Epithelial cell of alveolus of lung (primary cell): ENCODE data around the gene TRIM41. TPM values are rescaled to one million over a fixed set of nuclear protein-coding genes. Genes with fewer than 3 reads are reported as not detected.

Experiments used
- total RNA-seq: library from RNA; depleted of rRNA; stranded (reverse); fragments of >200 nt; gene quantifications from 2 replicates; pipeline ENCODE4 v1.2.1, GENCODE V29; 2015

Gene TRIM41
- total RNA-seq = 8.9 and 11.2 TPM in 2 replicates

GRCh38 chr5:181223058-181223728 lies at the start of gene TRIM41:
Gene TRIM41 (plus strand): TSS chr5:181223281. CDS start chr5:181224000, 719 bp downstream.

GRCh38 chr5:181204826-181205760 lies 18.0 kb upstream of the TRIM41 start, which contains the start of gene TRIM7:
Gene TRIM7 (minus strand): TSS chr5:181205196. CDS start chr5:181205110, 86 bp downstream.

GRCh38 chr5:181243564-181244343 lies 20.7 kb downstream of the TRIM41 start, which contains the start of gene RACK1:
Gene RACK1 (minus strand): TSS chr5:181243906. CDS start chr5:181243800, 106 bp downstream.

GRCh38 chr5:181260720-181261319 lies 37.7 kb downstream of the TRIM41 start, which contains the start of gene TRIM52:
Gene TRIM52 (minus strand): TSS chr5:181261143. CDS start chr5:181260813, 330 bp downstream.

Other genes starting within 250 kb of the TRIM41 start
- gene BTNL3, start 234.4 kb upstream of the TRIM41 start, total RNA-seq = not detected in 2 replicates
- not detected in 2 replicates for gene BTNL9, start 183.0 kb upstream of the TRIM41 start, total RNA-seq
- gene OR2V1, start 92.1 kb upstream of the TRIM41 start, total RNA-seq = not detected in 2 replicates
- gene OR2V2, start 75.7 kb upstream of the TRIM41 start, total RNA-seq = not detected in 2 replicates
- 2.5 and 3.8 TPM in 2 replicates for gene TRIM7, start 18.1 kb upstream of the TRIM41 start, total RNA-seq
- gene RACK1, start 20.6 kb downstream of the TRIM41 start, total RNA-seq = 4,197 and 4,947 TPM in 2 replicates
- gene TRIM52, start 37.9 kb downstream of the TRIM41 start, total RNA-seq = 4.4 and 18.8 TPM in 2 replicates
- not detected in 2 replicates for gene OR4F3, start 144.0 kb downstream of the TRIM41 start, total RNA-seq